ENCODE results near the gene PRKCI.
A peak's percentile ranks its signal among the peaks of the same experiment; 100 is the strongest.
"Not testable (repeated sequence)": the region's sequence is repeated elsewhere in the genome, so short reads cannot be mapped to it uniquely, and the experiment has no call there.

Gene PRKCI

GRCh38 chr3:170204509-170204908 is 17.7 kb upstream of the PRKCI start:
- H3K9me3 ChIP-seq, result 0 out of 2 replicates have a peak, but pooled peaks cover 4% of the 10 kb centered on the region
- no peak for DNase-seq (ENCODE audit: low spot score in 2 of 2)
- peaks cover 2% of the 10 kb centered on the region; the same call in 1 of the 2 replicates for H3K4me1 ChIP-seq
- no peaks in the 10 kb centered on the region for H3K36me3 ChIP-seq (replicated peaks)
- in situ Hi-C loops (cut with MboI; ENCODE audit: low sequenced_read_pairs), result no loop called here
- H3K27me3 ChIP-seq (ENCODE audit: low read depth), result no peaks in the 10 kb centered on the region
- no peak overlapping the region for H3K4me3 ChIP-seq

DNA sequence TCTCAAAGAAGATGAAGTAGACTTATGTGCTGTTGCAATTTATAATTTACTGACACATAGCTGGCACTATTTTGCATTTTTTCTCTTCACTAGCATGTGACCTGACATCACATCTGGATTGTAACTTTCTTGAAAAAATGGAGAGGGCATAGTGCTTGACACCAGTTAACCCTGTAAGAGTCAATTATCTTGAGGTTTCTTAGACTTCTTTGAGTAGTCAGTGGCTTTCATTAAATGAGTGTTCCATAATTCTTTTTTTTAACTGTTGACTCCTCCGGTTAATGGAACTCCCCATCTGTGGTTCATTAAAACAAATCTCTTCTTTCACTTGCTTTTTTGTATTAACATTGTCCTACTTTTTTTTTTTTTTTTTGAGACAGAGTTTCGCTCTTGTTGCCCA is 16.9 kb upstream of the PRKCI start:
- DNase-seq (ENCODE audit: low spot score in 2 of 2), result no peak
- no peak overlapping the region for H3K4me3 ChIP-seq
- H3K27me3 ChIP-seq (ENCODE audit: low read depth), result no peaks in the 10 kb centered on the region
- in situ Hi-C loops (cut with MboI; ENCODE audit: low sequenced_read_pairs), result no loop called here
- H3K36me3 ChIP-seq (replicated peaks), result no peaks in the 10 kb centered on the region
- H3K4me1 ChIP-seq, result peaks cover 2% of the 10 kb centered on the region; the same call in 1 of the 2 replicates
- H3K9me3 ChIP-seq, result 0 out of 2 replicates have a peak, but pooled peaks cover 4% of the 10 kb centered on the region

- H3K36me3 ChIP-seq (replicated peaks); H3K4me1 ChIP-seq; DNase-seq (ENCODE audit: low spot score in 2 of 2); H3K4me3 ChIP-seq; in situ Hi-C loops (cut with MboI; ENCODE audit: low sequenced_read_pairs); H3K27me3 ChIP-seq (ENCODE audit: low read depth); H3K9me3 ChIP-seq: not testable (repeated sequence)
Observed at GRCh38 chr3:170206164-170206762, 16.0 kb upstream of the PRKCI start.

GRCh38 chr3:170207717-170208116 is 14.5 kb upstream of the PRKCI start:
- in situ Hi-C loops (cut with MboI; ENCODE audit: low sequenced_read_pairs), result no loop called here
- no peaks in the 10 kb centered on the region for H3K36me3 ChIP-seq (replicated peaks)
- H3K4me1 ChIP-seq, result no peaks in the 10 kb centered on the region; the same call in 1 of the 2 replicates
- DNase-seq (ENCODE audit: low spot score in 2 of 2), result no peak
- H3K9me3 ChIP-seq, result peaks cover 8% of the 10 kb centered on the region; the same call in 1 of the 2 replicates
- H3K27me3 ChIP-seq (ENCODE audit: low read depth), result no peaks in the 10 kb centered on the region
- no peak overlapping the region for H3K4me3 ChIP-seq

DNA sequence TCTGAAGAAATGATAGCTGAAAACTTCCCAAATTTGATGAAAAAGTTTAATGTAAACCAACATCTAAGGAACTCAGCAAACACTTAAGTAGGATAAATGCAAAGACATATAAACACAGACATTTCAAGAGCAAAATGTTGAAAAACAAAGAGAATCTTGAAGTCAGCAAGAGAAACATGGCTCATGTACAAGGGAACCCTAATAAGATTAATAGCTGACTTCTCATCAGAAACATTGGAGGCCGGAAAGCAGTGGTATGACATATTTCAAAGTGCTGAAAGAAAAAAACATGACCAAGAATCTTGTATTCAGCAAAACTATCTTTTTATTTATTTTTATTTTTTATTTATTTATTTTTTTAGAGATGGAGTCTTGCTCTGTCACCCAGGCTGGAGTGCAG is 10.6 kb upstream of the PRKCI start:
- Histone ChIP-seq H3K9me3 (peaks cover 8% of the 10 kb centered on the region), H3K36me3 (replicated peaks) (no peaks in the 10 kb centered on the region), H3K4me3 (no peak overlapping the region), H3K27me3 (ENCODE audit: low read depth) (no peaks in the 10 kb centered on the region), H3K4me1 (no peaks in the 10 kb centered on the region)
- no peak for DNase-seq (ENCODE audit: low spot score in 2 of 2)
- in situ Hi-C loops (cut with MboI; ENCODE audit: low sequenced_read_pairs), result no loop called here

- Histone ChIP-seq H3K9me3 (no peaks in the 10 kb centered on the region), H3K27me3 (ENCODE audit: low read depth) (no peaks in the 10 kb centered on the region), H3K4me3 (no peak overlapping the region), H3K4me1 (peaks cover 14% of the 10 kb centered on the region), H3K36me3 (replicated peaks) (no peaks in the 10 kb centered on the region)
- in situ Hi-C loops (cut with MboI; ENCODE audit: low sequenced_read_pairs), result no loop called here
- DNase-seq (ENCODE audit: low spot score in 2 of 2), result no peak
Observed at GRCh38 chr3:170219850-170220249, 2.4 kb upstream of the PRKCI start.

- no peak for DNase-seq (ENCODE audit: low spot score in 2 of 2)
- in situ Hi-C loops (cut with MboI; ENCODE audit: low sequenced_read_pairs), result no loop called here
Observed at GRCh38 chr3:170220871-170221270, 1.4 kb upstream of the PRKCI start.

DNA sequence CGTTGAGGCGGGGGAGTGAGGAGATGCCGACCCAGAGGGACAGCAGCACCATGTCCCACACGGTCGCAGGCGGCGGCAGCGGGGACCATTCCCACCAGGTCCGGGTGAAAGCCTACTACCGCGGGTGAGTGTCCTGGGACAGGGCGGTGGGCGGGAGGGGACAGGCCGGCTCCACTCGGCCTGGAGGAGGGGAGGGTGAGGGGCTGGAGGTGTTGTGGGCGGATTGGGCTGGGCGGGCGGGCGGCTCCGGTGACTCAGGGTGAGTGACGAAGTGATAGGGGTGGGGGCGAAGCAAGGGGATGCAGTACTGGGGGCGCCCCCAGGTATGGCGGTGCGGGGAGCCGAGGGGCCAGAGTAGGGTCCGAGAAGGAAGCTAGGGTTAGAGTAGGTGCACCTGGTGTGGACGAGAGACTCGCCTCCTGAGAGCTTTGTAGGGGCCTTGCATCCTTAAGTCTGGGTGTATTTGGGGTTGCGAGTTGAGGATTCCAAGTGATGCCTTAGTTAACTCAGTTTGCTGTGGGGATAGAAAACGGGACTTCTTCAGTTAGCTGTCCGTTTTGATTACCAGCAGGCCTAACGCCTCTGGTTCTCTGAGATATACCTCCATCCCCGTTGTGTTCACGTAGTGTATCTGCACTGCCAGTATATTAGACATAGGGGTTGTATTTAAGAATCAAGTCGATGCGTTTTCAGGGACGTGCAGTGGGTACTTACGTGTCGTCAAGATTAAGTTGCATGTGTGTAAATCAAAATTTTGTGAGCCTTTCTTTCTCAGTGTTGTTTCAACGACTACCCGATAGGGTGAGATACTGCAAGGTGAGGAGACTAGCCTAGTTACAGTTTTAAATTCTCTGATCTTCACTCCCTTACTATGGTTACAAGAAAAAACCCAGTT is 670 bp downstream of the PRKCI start:
- DNase-seq (ENCODE audit: low spot score in 2 of 2), result peak; percentile 29 to 65
- Histone ChIP-seq H3K4me3 (peak overlapping the region; percentile 69), H3K27me3 (ENCODE audit: low read depth) (no peaks in the 10 kb centered on the region), H3K4me1 (peaks cover 41% of the 10 kb centered on the region), H3K36me3 (replicated peaks) (no peaks in the 10 kb centered on the region), H3K9me3 (no peaks in the 10 kb centered on the region)
- in situ Hi-C loops (cut with MboI; ENCODE audit: low sequenced_read_pairs), result no loop called here

More at GRCh38 chr3:170220871-170221270, 1.4 kb upstream of the PRKCI start:
- no peak overlapping the region for H3K4me3 ChIP-seq
- H3K36me3 ChIP-seq (replicated peaks), result no peaks in the 10 kb centered on the region
- H3K27me3 ChIP-seq (ENCODE audit: low read depth), result no peaks in the 10 kb centered on the region
- peaks cover 21% of the 10 kb centered on the region for H3K4me1 ChIP-seq
- H3K9me3 ChIP-seq, result no peaks in the 10 kb centered on the region

- peaks cover 44% of the 10 kb centered on the region for H3K4me1 ChIP-seq
- no peaks in the 10 kb centered on the region for H3K27me3 ChIP-seq (ENCODE audit: low read depth)
- no peak for DNase-seq (ENCODE audit: low spot score in 2 of 2)
- H3K4me3 ChIP-seq, result no peak overlapping the region
- in situ Hi-C loops (cut with MboI; ENCODE audit: low sequenced_read_pairs), result no loop called here
- H3K36me3 ChIP-seq (replicated peaks), result no peaks in the 10 kb centered on the region
- H3K9me3 ChIP-seq, result no peaks in the 10 kb centered on the region
Observed at GRCh38 chr3:170225166-170225565, 2.9 kb downstream of the PRKCI start.

- Histone ChIP-seq H3K36me3 (replicated peaks) (no peaks in the 10 kb centered on the region), H3K4me1 (peaks cover 43% of the 10 kb centered on the region), H3K27me3 (ENCODE audit: low read depth) (no peaks in the 10 kb centered on the region), H3K4me3 (no peak overlapping the region), H3K9me3 (no peaks in the 10 kb centered on the region)
- in situ Hi-C loops (cut with MboI; ENCODE audit: low sequenced_read_pairs), result no loop called here
- DNase-seq (ENCODE audit: low spot score in 2 of 2), result peak in 1 of 2 experiments; percentile 65
Observed at GRCh38 chr3:170226426-170226960, 4.3 kb downstream of the PRKCI start.

DNA sequence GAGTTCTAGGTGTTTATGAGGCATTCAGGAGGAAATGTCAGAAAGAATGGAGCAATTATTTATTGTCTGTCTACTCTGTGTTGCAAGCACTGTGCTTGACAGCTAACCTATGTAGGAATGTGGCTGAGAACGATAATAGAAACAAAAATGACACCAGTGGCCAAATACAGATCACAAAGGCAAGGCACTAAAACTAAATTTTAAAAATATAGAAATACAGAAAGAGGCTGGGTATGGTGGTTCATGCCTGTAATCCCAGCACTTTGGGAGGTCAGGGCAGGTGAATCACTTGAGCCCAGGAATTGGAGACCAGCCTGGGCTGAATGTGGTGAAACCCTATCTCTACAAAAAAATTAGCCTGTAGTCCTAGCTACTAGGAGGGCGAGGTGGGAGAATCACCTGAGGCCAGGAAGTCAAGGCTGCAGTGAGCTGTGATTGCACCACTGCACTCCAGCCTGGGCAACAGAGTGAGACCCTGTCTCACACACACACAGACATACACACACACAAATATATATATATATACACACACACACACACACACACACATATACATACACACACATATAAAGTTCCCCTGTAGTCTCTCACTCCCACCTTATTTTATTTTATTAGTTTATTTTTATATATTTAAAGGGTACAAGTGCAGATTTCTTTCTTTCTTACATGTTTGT is 6.0 kb downstream of the PRKCI start:
- H3K9me3 ChIP-seq, result no peaks in the 10 kb centered on the region
- DNase-seq (ENCODE audit: low spot score in 2 of 2), result no peak
- no peaks in the 10 kb centered on the region for H3K27me3 ChIP-seq (ENCODE audit: low read depth)
- no peak overlapping the region for H3K4me3 ChIP-seq
- H3K36me3 ChIP-seq (replicated peaks), result no peaks in the 10 kb centered on the region
- H3K4me1 ChIP-seq, result peaks cover 40% of the 10 kb centered on the region
- in situ Hi-C loops (cut with MboI; ENCODE audit: low sequenced_read_pairs), result no loop called here

- Histone ChIP-seq H3K36me3 (replicated peaks) (peaks cover 5% of the 10 kb centered on the region), H3K9me3 (no peaks in the 10 kb centered on the region), H3K4me3 (no peak overlapping the region), H3K27me3 (ENCODE audit: low read depth) (no peaks in the 10 kb centered on the region), H3K4me1 (peaks cover 9% of the 10 kb centered on the region)
- in situ Hi-C loops (cut with MboI; ENCODE audit: low sequenced_read_pairs), result no loop called here
- DNase-seq (ENCODE audit: low spot score in 2 of 2), result no peak
Observed at GRCh38 chr3:170232266-170232665, 10.0 kb downstream of the PRKCI start.

- Histone ChIP-seq H3K4me3 (no peak overlapping the region), H3K4me1 (no peaks in the 10 kb centered on the region), H3K27me3 (ENCODE audit: low read depth) (no peaks in the 10 kb centered on the region), H3K9me3 (no peaks in the 10 kb centered on the region), H3K36me3 (replicated peaks) (peaks cover 5% of the 10 kb centered on the region)
- no peak for DNase-seq (ENCODE audit: low spot score in 2 of 2)
- in situ Hi-C loops (cut with MboI; ENCODE audit: low sequenced_read_pairs), result no loop called here
Observed at GRCh38 chr3:170233530-170233929, 11.3 kb downstream of the PRKCI start.
